Esophagus muscularis mucosa (tissue), 4 donors: Measurements from ENCODE around the gene IFT122. TPM values are rescaled to one million over a fixed set of nuclear protein-coding genes. Genes with fewer than 3 reads are reported as not detected.

ENCODE experiments used
- DNase-seq: peaks from one replicate; pipeline ENCODE4 v3.0.0-alpha.2; 2017; ENCODE audit errors: extremely low spot score
- H3K27ac ChIP-seq, 4 donors: fragments of 200-600 bp; sonication (generic); replicated peaks in 1 of 4; 1 replicate in 3 of 4; 2 replicates in 1 of 4; pipeline ENCODE4 v1.5.1; 2016 to 2019; ENCODE audit warnings: mild to moderate bottlenecking in 1 of 4
- H3K27me3 ChIP-seq, 4 donors: fragments of 200-600 bp; sonication (generic); one replicate each; pipeline versions ENCODE4 v1.5.1 to v1.6.0; 2016 to 2019
- H3K36me3 ChIP-seq, 4 donors: fragments of 200-600 bp; sonication (generic); one replicate each; pipeline ENCODE4 v1.5.1; 2016 to 2019
- H3K4me1 ChIP-seq, 4 donors: fragments of 200-600 bp; sonication (generic); one replicate each; pipeline ENCODE4 v1.5.1; 2016 to 2019
- H3K4me3 ChIP-seq, 4 donors: fragments of 200-600 bp; sonication (generic); 1 replicate in 2 of 4; 2 replicates in 2 of 4; pipeline ENCODE4 v1.5.1; 2016 to 2019; ENCODE audit warnings: mild to moderate bottlenecking in 4 of 4, moderate library complexity in 1 of 4
- H3K9me3 ChIP-seq, 4 donors: fragments of 200-600 bp; sonication (generic); 1 replicate in 3 of 4; 2 replicates in 1 of 4; pipeline ENCODE4 v1.5.1; 2016 to 2019
- EP300 ChIP-seq: sonication (generic); formaldehyde crosslinking; IDR thresholded peaks from one replicate; pipeline ENCODE4 v1.6.1; 2017; ENCODE audit warnings: antibody characterized with exemption
- POLR2A ChIP-seq: fragments of 450-650 bp; IDR thresholded peaks from one replicate; pipeline ENCODE4 v1.6.1; 2017; ENCODE audit warnings: antibody characterized with exemption, moderate library complexity, mild to moderate bottlenecking, low read depth
- POLR2AphosphoS5 ChIP-seq, 2 donors: sonication (generic); formaldehyde crosslinking; IDR thresholded peaks; one replicate each; pipeline ENCODE4 v1.6.1; 2017; ENCODE audit warnings: antibody characterized with exemption in 2 of 2
- WGBS: methylation state at CpG from one replicate; pipeline ENCODE4 v1.1.5; 2018; 5-methylcytosine and 5-hydroxymethylcytosine counted together
- intact Hi-C: fragments of 100-400 bp; cut with DNase I; formaldehyde crosslinking; loops from one replicate; pipeline ENCODE4 v1.15.1; 2023
- total RNA-seq, 4 donors: library from RNA; depleted of rRNA; stranded (reverse); fragments of >200 nt; gene quantifications; one replicate each; pipeline versions ENCODE4 v1.1.0 to v1.2.1, GENCODE V29; 2016
- TF ChIP-seq, protein P1 (sequence below), 3 experiments: fragments of 200-600 bp in 2 of 3; fragments of 450-650 bp in 1 of 3; sonication (generic) in 2 of 3; IDR thresholded peaks; one replicate each; pipeline ENCODE4 v1.5.1; 2017 to 2019; ENCODE audit warnings: antibody characterized with exemption in 3 of 3, mild to moderate bottlenecking in 2 of 3, moderate library complexity in 1 of 3

IFT122 gene
- total RNA-seq, 4 donors from 2014 or later: 19.5 to 32.8 (median 21.9) TPM

DNA sequence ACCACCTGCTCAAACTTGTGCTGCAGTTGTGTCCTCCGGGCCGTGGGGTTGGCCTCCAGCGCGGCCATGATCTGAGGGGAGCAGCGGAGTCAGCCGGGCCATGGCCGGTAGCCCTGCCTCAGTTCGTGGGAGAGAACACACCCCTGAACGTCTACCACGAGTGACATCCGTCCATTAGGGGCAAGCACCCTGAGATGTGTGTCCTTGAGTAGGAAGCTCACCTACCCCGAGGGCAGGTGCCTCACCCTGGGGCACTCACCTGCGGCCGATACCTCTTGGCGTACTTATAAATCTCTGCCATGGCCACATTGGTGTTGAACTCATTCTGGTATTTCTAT is 116.3 kb downstream of the IFT122 start:
- no CpG with 5 or more reads among the region's 15 CpGs for WGBS
- Histone ChIP-seq H3K9me3 (no peaks in the 10 kb centered on the region), H3K4me1 (peaks cover 64 to 83% (median 75%) of the 10 kb centered on the region in 4 donors), H3K27ac (no peak overlapping the region), H3K27me3 (no peaks in the 10 kb centered on the region), H3K4me3 (no peak overlapping the region), H3K36me3 (peaks cover 10 to 56% (median 46%) of the 10 kb centered on the region in 4 donors)
- no peak for DNase-seq
- TF ChIP-seq EP300 (no peak), POLR2AphosphoS5 (IDR thresholded peaks at IDR 0.05) (no peak), POLR2A (no peak)
- TF ChIP-seq, protein P1, sequence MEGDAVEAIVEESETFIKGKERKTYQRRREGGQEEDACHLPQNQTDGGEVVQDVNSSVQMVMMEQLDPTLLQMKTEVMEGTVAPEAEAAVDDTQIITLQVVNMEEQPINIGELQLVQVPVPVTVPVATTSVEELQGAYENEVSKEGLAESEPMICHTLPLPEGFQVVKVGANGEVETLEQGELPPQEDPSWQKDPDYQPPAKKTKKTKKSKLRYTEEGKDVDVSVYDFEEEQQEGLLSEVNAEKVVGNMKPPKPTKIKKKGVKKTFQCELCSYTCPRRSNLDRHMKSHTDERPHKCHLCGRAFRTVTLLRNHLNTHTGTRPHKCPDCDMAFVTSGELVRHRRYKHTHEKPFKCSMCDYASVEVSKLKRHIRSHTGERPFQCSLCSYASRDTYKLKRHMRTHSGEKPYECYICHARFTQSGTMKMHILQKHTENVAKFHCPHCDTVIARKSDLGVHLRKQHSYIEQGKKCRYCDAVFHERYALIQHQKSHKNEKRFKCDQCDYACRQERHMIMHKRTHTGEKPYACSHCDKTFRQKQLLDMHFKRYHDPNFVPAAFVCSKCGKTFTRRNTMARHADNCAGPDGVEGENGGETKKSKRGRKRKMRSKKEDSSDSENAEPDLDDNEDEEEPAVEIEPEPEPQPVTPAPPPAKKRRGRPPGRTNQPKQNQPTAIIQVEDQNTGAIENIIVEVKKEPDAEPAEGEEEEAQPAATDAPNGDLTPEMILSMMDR (IDR thresholded peaks at IDR 0.05): no peak
- intact Hi-C loops: no loop called here

DNA sequence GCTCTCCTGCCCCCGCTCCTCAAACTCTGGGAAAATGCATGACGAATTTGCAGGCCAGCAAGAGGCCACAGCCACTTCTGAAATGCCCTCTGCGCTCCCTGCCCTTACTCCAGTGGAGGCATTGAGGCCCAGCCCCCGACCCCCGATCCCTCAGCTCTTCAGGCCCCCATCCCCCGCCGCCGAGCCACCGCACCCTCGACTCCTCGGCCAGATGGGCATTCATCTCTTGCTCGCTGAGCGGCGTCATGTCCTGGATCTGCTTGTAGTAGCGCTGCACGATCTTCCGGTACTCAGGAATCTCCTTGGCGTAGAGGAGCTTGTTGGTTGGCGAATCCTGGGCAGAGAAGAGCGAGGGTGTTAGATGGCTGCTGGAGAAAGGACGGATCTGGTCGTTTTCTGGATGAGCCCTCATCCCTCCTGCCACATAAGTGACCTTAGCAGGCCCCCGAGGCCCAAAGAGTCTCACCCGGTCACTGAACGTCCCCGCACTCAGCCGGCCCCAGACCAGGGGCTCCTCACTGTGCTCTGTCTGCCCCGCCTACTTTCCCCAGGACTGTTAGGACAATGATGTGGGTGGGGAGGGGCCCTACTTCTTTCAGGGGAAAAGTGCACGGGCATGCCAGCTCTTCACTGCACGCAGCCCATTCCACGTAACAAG is 117.0 kb downstream of the IFT122 start:
- TF ChIP-seq POLR2AphosphoS5 (IDR thresholded peaks at IDR 0.05) (no peak), POLR2A (no peak), EP300 (no peak)
- TF ChIP-seq, protein P1 (IDR thresholded peaks at IDR 0.05): no peak
- no peaks in the 10 kb centered on the region for H3K27me3 ChIP-seq
- DNase-seq: no peak
- peaks cover 71 to 90% (median 82%) of the 10 kb centered on the region in 4 donors for H3K4me1 ChIP-seq
- H3K9me3 ChIP-seq: no peaks in the 10 kb centered on the region
- H3K4me3 ChIP-seq: no peak overlapping the region
- peaks cover 10 to 62% (median 50%) of the 10 kb centered on the region in 4 donors for H3K36me3 ChIP-seq
- 86% methylated on average over 31 of the region's 31 CpGs for WGBS
- peak overlapping the region in 1 of 4 donors; percentile 47 for H3K27ac ChIP-seq
- intact Hi-C loops: no loop called here

DNA sequence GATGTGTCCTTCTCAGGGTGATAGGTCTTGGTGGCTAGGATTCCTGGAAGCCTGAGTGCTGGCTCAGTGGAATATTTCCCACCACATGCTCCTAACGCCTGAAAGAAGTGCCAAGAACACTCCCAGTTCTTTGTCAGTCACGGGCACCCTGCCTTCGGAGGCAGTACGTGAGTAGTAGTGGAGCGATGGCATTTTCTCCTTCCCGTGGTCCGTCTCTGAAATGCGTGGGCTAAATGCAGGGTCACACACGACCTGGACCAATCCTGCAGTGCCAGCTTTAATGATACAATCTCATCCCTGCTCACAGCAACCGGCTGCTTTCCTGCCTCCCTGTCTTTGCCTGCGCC is 117.5 kb downstream of the IFT122 start:
- no peak overlapping the region for H3K4me3 ChIP-seq
- DNase-seq: no peak
- peaks cover 74 to 94% (median 85%) of the 10 kb centered on the region in 4 donors for H3K4me1 ChIP-seq
- TF ChIP-seq POLR2AphosphoS5 (IDR thresholded peaks at IDR 0.05) (peak in 1 of 2 donors; percentile 15), EP300 (no peak)
- TF ChIP-seq, protein P1 (IDR thresholded peaks at IDR 0.05): no peak
- H3K27ac ChIP-seq: peak overlapping the region in 2 of 4 donors; percentile 38 to 47
- WGBS: 34% methylated on average over 7 of the region's 11 CpGs
- H3K27me3 ChIP-seq: no peaks in the 10 kb centered on the region
- intact Hi-C loops: no loop called here
- no peaks in the 10 kb centered on the region for H3K9me3 ChIP-seq
- H3K36me3 ChIP-seq: peaks cover 10 to 67% (median 54%) of the 10 kb centered on the region in 4 donors

DNA sequence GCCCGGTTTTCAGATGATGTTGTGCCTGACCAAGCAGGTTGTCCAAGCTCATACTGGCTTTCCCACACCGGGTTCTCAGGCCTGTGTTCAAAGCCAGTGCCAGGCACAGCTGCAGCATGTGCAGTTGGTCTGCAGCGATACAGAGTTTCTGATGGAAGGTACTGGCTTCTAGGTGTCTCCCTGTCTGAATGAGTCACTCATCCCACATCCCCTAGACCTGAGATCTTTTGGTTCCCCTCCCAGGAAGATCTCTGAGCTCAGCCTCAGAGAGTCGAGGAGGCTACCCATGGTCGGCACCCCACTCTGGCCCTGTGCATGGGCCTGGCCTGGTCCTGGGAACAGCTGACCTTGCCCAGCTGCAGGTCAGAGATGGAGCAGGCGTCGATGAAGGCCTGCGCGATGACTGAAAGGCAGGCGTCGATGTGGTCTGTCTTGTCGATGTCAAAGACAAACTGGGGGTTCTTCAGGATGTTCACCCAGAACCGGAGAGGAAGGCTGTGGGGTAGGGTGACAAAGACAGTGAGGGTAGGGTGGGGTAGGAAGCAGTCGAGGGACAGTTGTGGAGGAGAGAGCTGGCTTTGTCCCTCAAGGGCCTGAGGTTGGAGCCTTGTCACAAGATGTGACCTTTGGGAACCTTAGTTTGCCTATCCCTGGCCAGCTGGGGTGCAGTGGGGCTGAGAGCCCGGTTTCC is 118.2 kb downstream of the IFT122 start:
- Histone ChIP-seq H3K4me3 (no peak overlapping the region), H3K27me3 (no peaks in the 10 kb centered on the region), H3K27ac (peak overlapping the region; percentile 4 to 47 (median 28)), H3K4me1 (peaks cover 70 to 89% (median 81%) of the 10 kb centered on the region in 4 donors), H3K9me3 (no peaks in the 10 kb centered on the region), H3K36me3 (peaks cover 10 to 74% (median 61%) of the 10 kb centered on the region in 4 donors)
- DNase-seq: no peak
- intact Hi-C loops: no loop called here
- 87% methylated on average over 10 of the region's 15 CpGs for WGBS
- TF ChIP-seq POLR2AphosphoS5 (IDR thresholded peaks at IDR 0.05) (no peak), EP300 (no peak), POLR2A (no peak)
- TF ChIP-seq, protein P1 (IDR thresholded peaks at IDR 0.05): no peak
